Ectodermal cell (in vitro differentiated cells): Measurements from ENCODE around the gene RBM11.

Experiments
- H3K27ac ChIP-seq: 2 replicates; pipeline ENCODE4 v1.7.0; 2013; ENCODE audit warnings: mild to moderate bottlenecking, low read depth, low read length; ENCODE audit not compliant: insufficient read depth, poor library complexity, severe bottlenecking
- H3K27me3 ChIP-seq: 2 replicates; pipeline ENCODE4 v1.7.0; 2013; ENCODE audit warnings: mild to moderate bottlenecking, low read length; ENCODE audit not compliant: insufficient read depth, control insufficient read depth, poor library complexity, severe bottlenecking
- H3K36me3 ChIP-seq: one replicate; pipeline ENCODE4 v1.7.0; 2013; ENCODE audit warnings: low read length; ENCODE audit not compliant: control insufficient read depth, insufficient read depth
- H3K4me1 ChIP-seq: one replicate; pipeline ENCODE4 v1.7.0; 2013; ENCODE audit warnings: low read length; ENCODE audit not compliant: control insufficient read depth, insufficient read depth
- H3K4me3 ChIP-seq: 2 replicates; pipeline ENCODE4 v1.7.0; 2013; ENCODE audit warnings: low read depth, low read length, control low read depth; ENCODE audit not compliant: insufficient read depth
- H3K9me3 ChIP-seq: 2 replicates; pipeline ENCODE4 v1.7.0; 2013; ENCODE audit warnings: mild to moderate bottlenecking, low read length, moderate library complexity; ENCODE audit not compliant: control insufficient read depth
- WGBS, 2 experiments: methylation state at CpG; one replicate each; pipeline ENCODE4 v1.1.7; 2013; ENCODE audit warnings: missing lambda C conversion rate in 2 of 2; 5-methylcytosine and 5-hydroxymethylcytosine counted together

RBM11 gene

GRCh38 chr21:14241297-14241696, 25.3 kb downstream of the RBM11 start:
- H3K36me3 ChIP-seq = no peaks in the 10 kb centered on the region

DNA sequence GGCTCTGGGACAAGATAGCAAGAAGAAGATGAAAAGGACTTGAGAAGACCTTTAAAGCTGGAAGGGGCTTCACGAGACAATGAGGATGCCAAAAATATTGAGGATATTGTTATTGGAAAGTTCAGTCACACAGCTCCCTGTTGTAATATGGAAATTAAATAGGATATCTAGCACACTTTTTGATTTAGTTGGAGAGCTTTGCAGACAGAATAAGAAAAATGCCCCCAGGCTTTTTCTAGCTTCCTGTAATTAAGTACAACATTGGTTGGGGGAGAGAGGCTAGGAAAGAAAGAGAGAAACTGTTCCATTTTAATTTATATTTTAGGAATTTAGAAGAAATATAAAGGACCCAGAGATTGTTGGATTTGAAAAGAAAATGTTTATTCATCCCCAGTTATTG, 27.5 kb downstream of the RBM11 start:
- Histone ChIP-seq H3K27me3 (no peaks in the 10 kb centered on the region), H3K4me1 (no peaks in the 10 kb centered on the region), H3K27ac (no peak overlapping the region), H3K9me3 (no peaks in the 10 kb centered on the region), H3K36me3 (no peaks in the 10 kb centered on the region), H3K4me3 (no peak overlapping the region)
- 52 to 57% methylated on average over 1 of the region's 1 CpG for WGBS, 2 experiments

More at GRCh38 chr21:14241297-14241696, 25.3 kb downstream of the RBM11 start:
- 47 to 50% methylated on average over 2 of the region's 2 CpGs for WGBS, 2 experiments
- Histone ChIP-seq H3K27me3 (no peaks in the 10 kb centered on the region), H3K4me1 (no peaks in the 10 kb centered on the region), H3K27ac (no peak overlapping the region), H3K4me3 (no peak overlapping the region), H3K9me3 (no peaks in the 10 kb centered on the region)

GRCh38 chr21:14243874-14244273, 27.9 kb downstream of the RBM11 start:
- WGBS, 2 experiments = 64 to 66% methylated on average over 2 of the region's 2 CpGs
- Histone ChIP-seq H3K4me1 (no peaks in the 10 kb centered on the region), H3K9me3 (no peaks in the 10 kb centered on the region), H3K27me3 (no peaks in the 10 kb centered on the region), H3K27ac (no peak overlapping the region), H3K4me3 (no peak overlapping the region), H3K36me3 (no peaks in the 10 kb centered on the region)

GRCh38 chr21:14244911-14245310, 29.0 kb downstream of the RBM11 start:
- no peak overlapping the region for H3K4me3 ChIP-seq

DNA sequence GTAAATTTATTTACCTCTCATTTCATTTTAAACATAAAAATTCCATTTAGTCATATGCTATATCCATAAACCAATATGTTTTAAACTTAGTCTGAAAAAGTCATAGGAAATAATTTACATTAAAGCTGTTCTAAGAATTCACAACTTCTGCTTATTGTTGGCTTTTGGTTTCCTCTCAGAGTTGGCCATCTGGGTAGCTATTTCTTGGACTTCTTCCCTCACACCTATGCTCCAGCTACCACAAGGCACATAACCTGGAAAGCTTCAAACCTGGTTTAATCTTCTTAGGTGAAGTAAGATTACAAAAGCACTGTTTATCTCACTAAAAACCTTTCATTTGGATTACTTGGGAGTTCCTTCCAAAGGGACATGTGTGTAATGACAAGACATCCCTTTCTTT, 29.8 kb downstream of the RBM11 start:
- Histone ChIP-seq H3K4me1 (no peaks in the 10 kb centered on the region), H3K9me3 (no peaks in the 10 kb centered on the region), H3K27me3 (no peaks in the 10 kb centered on the region), H3K36me3 (no peaks in the 10 kb centered on the region), H3K4me3 (no peak overlapping the region), H3K27ac (no peak overlapping the region)

More at GRCh38 chr21:14244911-14245310, 29.0 kb downstream of the RBM11 start:
- Histone ChIP-seq H3K27ac (no peak overlapping the region), H3K27me3 (no peaks in the 10 kb centered on the region), H3K36me3 (no peaks in the 10 kb centered on the region), H3K9me3 (no peaks in the 10 kb centered on the region), H3K4me1 (no peaks in the 10 kb centered on the region)

DNA sequence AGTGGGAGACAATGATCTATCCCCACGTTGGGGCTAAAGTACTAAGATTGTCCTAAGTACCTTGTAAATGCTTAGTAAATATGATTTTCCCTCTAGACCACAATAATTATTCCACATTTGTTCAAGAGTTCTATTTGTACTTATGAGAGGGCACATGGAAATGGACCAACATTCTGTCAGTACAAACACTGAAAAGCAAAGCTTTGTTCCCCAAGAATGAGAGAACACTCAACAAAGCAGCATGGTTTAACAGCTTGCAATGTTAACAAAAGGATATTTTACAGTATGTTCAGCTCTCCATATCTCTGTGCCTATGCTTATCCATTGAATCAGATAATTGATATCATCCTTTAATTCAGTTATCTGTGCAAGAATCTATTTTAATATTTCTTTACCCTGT, 35.4 kb downstream of the RBM11 start:
- H3K4me3 ChIP-seq = no peak overlapping the region
- no peaks in the 10 kb centered on the region for H3K4me1 ChIP-seq
- 86% methylated on average over 1 of the region's 1 CpG; no CpG with 5 or more reads in 1 of the 2 experiments for WGBS, 2 experiments

DNA sequence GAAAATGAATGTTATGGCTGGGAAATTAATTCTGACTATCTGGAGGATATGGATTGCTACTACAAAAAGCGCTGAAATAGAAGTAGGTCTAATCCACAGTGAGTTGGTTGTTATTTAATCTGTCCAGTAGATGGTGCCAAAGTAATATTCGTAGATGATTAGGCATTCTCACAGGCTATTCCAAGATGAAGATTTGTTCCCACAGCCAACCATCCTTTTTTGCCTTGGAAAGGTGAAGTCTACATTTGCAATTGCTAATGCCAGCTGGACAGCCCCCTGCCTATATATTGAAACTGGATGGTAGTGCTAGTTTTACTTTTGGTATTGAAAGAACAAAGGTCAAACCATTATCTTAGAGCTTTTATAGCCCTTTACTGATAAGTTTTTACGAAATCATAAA, 43.8 kb downstream of the RBM11 start:
- WGBS, 2 experiments = 27 to 29% methylated on average over 2 of the region's 3 CpGs
- no peaks in the 10 kb centered on the region for H3K4me1 ChIP-seq
- no peaks in the 10 kb centered on the region for H3K36me3 ChIP-seq
- no peaks in the 10 kb centered on the region for H3K27me3 ChIP-seq
- no peak overlapping the region for H3K4me3 ChIP-seq
- H3K9me3 ChIP-seq = no peaks in the 10 kb centered on the region
- H3K27ac ChIP-seq = no peak overlapping the region

More for the DNA sequence above, 35.4 kb downstream of the RBM11 start:
- no peaks in the 10 kb centered on the region for H3K9me3 ChIP-seq
- H3K36me3 ChIP-seq = no peaks in the 10 kb centered on the region
- no peaks in the 10 kb centered on the region for H3K27me3 ChIP-seq
- no peak overlapping the region for H3K27ac ChIP-seq

DNA sequence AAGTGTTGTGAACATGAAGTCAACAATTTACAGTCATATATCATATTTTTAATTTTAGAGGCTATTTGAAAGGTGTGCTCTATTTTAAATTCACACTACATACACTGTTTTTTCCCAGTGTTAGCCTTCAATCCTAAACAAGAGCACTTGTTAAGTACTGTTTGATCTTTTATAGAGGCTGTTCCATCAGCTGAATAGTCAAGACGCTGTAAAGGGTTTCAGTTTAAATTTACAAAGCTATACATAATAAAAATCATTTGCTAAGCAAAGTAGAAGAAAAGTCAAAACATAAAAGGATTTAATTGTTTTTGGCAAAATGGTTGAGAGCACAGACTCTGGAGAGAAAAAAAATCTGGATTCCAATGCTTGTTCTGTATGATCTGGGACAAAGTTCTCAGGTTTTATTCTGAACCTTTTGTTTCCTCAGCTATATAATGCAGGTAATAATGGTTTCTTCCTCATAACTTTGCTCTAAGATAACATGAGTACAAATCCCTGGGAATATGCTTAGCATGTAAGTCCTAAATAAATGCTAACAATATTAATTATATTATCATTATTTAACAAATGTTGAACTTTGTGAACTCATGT, 44.3 kb downstream of the RBM11 start:
- Histone ChIP-seq H3K4me1 (no peaks in the 10 kb centered on the region), H3K36me3 (no peaks in the 10 kb centered on the region), H3K27me3 (no peaks in the 10 kb centered on the region), H3K4me3 (no peak overlapping the region), H3K27ac (no peak overlapping the region), H3K9me3 (no peaks in the 10 kb centered on the region)
- WGBS, 2 experiments = no CpG with 5 or more reads among the region's 1 CpG

GRCh38 chr21:14262039-14262438, 46.1 kb downstream of the RBM11 start:
- no peak overlapping the region for H3K4me3 ChIP-seq
- no CpG with 5 or more reads among the region's 1 CpG for WGBS, 2 experiments
- H3K4me1 ChIP-seq = no peaks in the 10 kb centered on the region
- no peak overlapping the region for H3K27ac ChIP-seq
- H3K9me3 ChIP-seq = no peaks in the 10 kb centered on the region
- no peaks in the 10 kb centered on the region for H3K36me3 ChIP-seq
- no peaks in the 10 kb centered on the region for H3K27me3 ChIP-seq

DNA sequence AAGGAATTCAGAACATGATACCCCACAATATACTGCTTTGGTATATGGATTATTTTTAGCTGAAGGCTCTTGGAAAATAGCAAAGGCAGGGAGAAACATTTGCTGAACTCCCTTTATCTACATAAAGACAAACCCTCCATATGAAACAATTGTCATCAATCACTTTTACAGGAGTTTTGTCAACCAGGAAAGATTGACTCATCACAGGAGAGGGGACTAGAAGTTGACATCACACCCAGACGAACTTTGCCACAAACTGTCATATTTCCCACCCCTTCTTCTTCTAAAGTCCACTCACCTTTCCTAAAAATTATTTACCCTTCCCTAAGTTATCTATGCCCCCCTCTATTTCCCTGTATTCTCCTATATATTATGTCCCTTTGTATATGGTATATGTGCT, 47.9 kb downstream of the RBM11 start:
- H3K4me1 ChIP-seq = no peaks in the 10 kb centered on the region
- H3K36me3 ChIP-seq = no peaks in the 10 kb centered on the region
- no peak overlapping the region for H3K27ac ChIP-seq
- no peaks in the 10 kb centered on the region for H3K9me3 ChIP-seq
- no peak overlapping the region for H3K4me3 ChIP-seq
- no peaks in the 10 kb centered on the region for H3K27me3 ChIP-seq
- WGBS, 2 experiments = 76 to 82% methylated on average over 1 of the region's 1 CpG

- Histone ChIP-seq H3K4me1 (no peaks in the 10 kb centered on the region), H3K27me3 (no peaks in the 10 kb centered on the region), H3K4me3 (no peak overlapping the region), H3K27ac (no peak overlapping the region), H3K36me3 (no peaks in the 10 kb centered on the region), H3K9me3 (no peaks in the 10 kb centered on the region)
- WGBS, 2 experiments = 100% methylated on average over 2 of the region's 2 CpGs; no CpG with 5 or more reads in 1 of the 2 experiments
These were observed 49.1 kb downstream of the RBM11 start for GRCh38 chr21:14265023-14265422.
